Stimulated activated CD8-positive, alpha-beta memory T cell treated with anti-CD3 and anti-CD28 coated beads, Interleukin-4, amount 100 ng/mL, for 1 hour (primary cell): ENCODE measurements around the gene PTN.
"Not testable (repeated sequence)": the region's sequence is repeated elsewhere in the genome, so short reads cannot be mapped to it uniquely, and the experiment has no call there.

Experiments used
- DNase-seq, 2 donors: peaks; one replicate each; pipeline ENCODE4 v3.0.0-alpha.2; 2020; ENCODE audit warnings: low read depth in 2 of 2, low spot score in 1 of 2

PTN gene

DNA sequence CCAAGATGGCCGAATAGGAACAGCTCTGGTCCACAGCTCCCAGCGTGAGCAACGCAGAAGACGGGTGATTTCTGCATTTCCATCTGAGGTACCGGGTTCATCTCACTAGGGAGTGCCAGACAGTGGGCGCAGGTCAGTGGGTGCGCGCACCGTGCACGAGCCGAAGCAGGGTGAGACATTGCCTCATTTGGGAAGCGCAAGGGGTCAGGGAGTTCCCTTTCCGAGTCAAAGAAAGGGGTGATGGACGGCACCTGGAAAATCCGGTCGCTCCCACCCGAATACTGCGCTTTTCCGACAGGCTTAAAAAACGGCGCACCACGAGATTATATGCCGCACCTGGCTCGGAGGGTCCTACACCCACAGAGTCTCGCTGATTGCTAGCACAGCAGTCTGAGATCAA lies 161.9 kb downstream of the PTN start:
- DNase-seq: not testable (repeated sequence)
